IMR-90 (cell line): ENCODE results near the gene ST3GAL4. TPM values are rescaled to one million over a fixed set of nuclear protein-coding genes. Genes with fewer than 3 reads are reported as not detected.
A peak's percentile ranks its signal among the peaks of the same experiment; 100 is the strongest.

Source experiments
- ATAC-seq: fragments of 200-7000 bp; cut with Tn5 transposase; 2 replicates; pipeline ENCODE4 v1.9.1; 2020; ENCODE audit warnings: low read depth, mild to moderate bottlenecking, moderate library complexity
- BruUV-seq: library from RNA; stranded (reverse); fragments of 400-500 nt; replicated peaks from 2 replicates; lab custom pipeline; 2021; lab: Mats Ljungman, UMichigan
- CTCF ChIA-PET: fragments of 300-600 bp; formaldehyde crosslinking; extraction: SDS; loops from one replicate; lab custom pipeline; 2021; ENCODE audit warnings: antibody characterized with exemption; lab: Yijun Ruan, JAX
- POLR2A ChIA-PET: fragments of 300-600 bp; sonication (Branson Sonifier 250); formaldehyde crosslinking; loops from one replicate; lab custom pipeline; 2022; ENCODE audit warnings: antibody characterized with exemption; ENCODE audit not compliant: unreplicated experiment; lab: Charles Lee
- DNase-seq: peaks from one replicate; pipeline ENCODE4 v3.0.0; 2013
- H2AFZ ChIP-seq: replicated peaks from 2 replicates; pipeline ENCODE3; 2013; ENCODE audit warnings: low read length, mild to moderate bottlenecking; ENCODE audit not compliant: poor library complexity
- H2AK5ac ChIP-seq: 2 replicates; pipeline ENCODE4 v1.6.1; 2013; ENCODE audit warnings: low read depth, low read length, inconsistent platforms
- H2AK9ac ChIP-seq: replicated peaks from 2 replicates; pipeline ENCODE3; 2013; ENCODE audit warnings: mild to moderate bottlenecking, low read depth, low read length, moderate library complexity; ENCODE audit not compliant: poor library complexity
- H2BK120ac ChIP-seq: 2 replicates; pipeline ENCODE4 v1.6.1; 2013; ENCODE audit warnings: low read depth, low read length, inconsistent platforms
- H2BK15ac ChIP-seq: 3 replicates; pipeline ENCODE4 v1.6.1; 2013; ENCODE audit warnings: low read depth, low read length, inconsistent platforms
- H2BK20ac ChIP-seq: 2 replicates; pipeline ENCODE4 v1.6.1; 2013; ENCODE audit warnings: low read depth, mild to moderate bottlenecking, inconsistent platforms, low read length, moderate library complexity
- H2BK5ac ChIP-seq: 2 replicates; pipeline ENCODE4 v1.6.1; 2013; ENCODE audit warnings: mild to moderate bottlenecking, low read depth, low read length, inconsistent platforms; ENCODE audit not compliant: poor library complexity, severe bottlenecking
- H3K14ac ChIP-seq: replicated peaks from 2 replicates; pipeline ENCODE4 v1.6.1; 2013; ENCODE audit warnings: low read depth, low read length, inconsistent platforms
- H3K18ac ChIP-seq: 2 replicates; pipeline ENCODE4 v1.6.1; 2013; ENCODE audit warnings: low read depth, low read length, control low read depth
- H3K23ac ChIP-seq: 2 replicates; pipeline ENCODE4 v1.6.1; 2013; ENCODE audit warnings: low read depth, low read length, inconsistent platforms
- H3K27ac ChIP-seq: 2 replicates; pipeline ENCODE4 v1.5.1; 2013; ENCODE audit warnings: mild to moderate bottlenecking, control low read depth, low read length; ENCODE audit not compliant: insufficient read depth
- H3K27me3 ChIP-seq: 2 replicates; pipeline ENCODE4 v1.6.1; 2013; ENCODE audit warnings: low read length; ENCODE audit not compliant: control insufficient read depth, insufficient read depth
- H3K36me3 ChIP-seq: 2 replicates; pipeline ENCODE4 v1.6.1; 2013; ENCODE audit warnings: low read length, mixed read lengths; ENCODE audit not compliant: control insufficient read depth, insufficient read depth
- H3K4ac ChIP-seq: 2 replicates; pipeline ENCODE4 v1.6.1; 2013; ENCODE audit warnings: low read depth, low read length, inconsistent platforms
- H3K4me1 ChIP-seq: 2 replicates; pipeline ENCODE4 v1.6.1; 2013; ENCODE audit warnings: low read length, mixed read lengths; ENCODE audit not compliant: control insufficient read depth, insufficient read depth
- H3K4me2 ChIP-seq: 2 replicates; pipeline ENCODE4 v1.6.1; 2013; ENCODE audit warnings: low read depth, mild to moderate bottlenecking, control low read depth, low read length, moderate library complexity
- H3K4me3 ChIP-seq: 2 replicates; pipeline ENCODE4 v1.5.1; 2013; ENCODE audit warnings: low read depth, mild to moderate bottlenecking, control low read depth, low read length, moderate library complexity; ENCODE audit not compliant: insufficient read depth
- H3K56ac ChIP-seq: 2 replicates; pipeline ENCODE4 v1.6.1; 2013; ENCODE audit warnings: low read length, inconsistent platforms; ENCODE audit not compliant: insufficient read depth; ENCODE audit errors: extremely low read depth
- H3K79me1 ChIP-seq, 2 experiments: 2 replicates each; pipeline ENCODE4 v1.6.1; 2013; ENCODE audit warnings: low read length in 2 of 2, inconsistent platforms in 1 of 2, low read depth in 1 of 2
- H3K9ac ChIP-seq: 2 replicates; pipeline ENCODE4 v1.6.1; 2013; ENCODE audit warnings: low read depth, low read length, control low read depth
- H3K9me1 ChIP-seq: 2 replicates; pipeline ENCODE4 v1.6.1; 2013; ENCODE audit warnings: low read length, inconsistent platforms; ENCODE audit not compliant: insufficient read depth
- H3K9me3 ChIP-seq: 2 replicates; pipeline ENCODE4 v1.6.1; 2013; ENCODE audit warnings: low read length; ENCODE audit not compliant: control insufficient read depth, insufficient read depth
- H4K20me1 ChIP-seq: 2 replicates; pipeline ENCODE4 v1.6.1; 2013; ENCODE audit warnings: low read length, inconsistent platforms; ENCODE audit not compliant: insufficient read depth
- H4K5ac ChIP-seq: 2 replicates; pipeline ENCODE4 v1.6.1; 2013; ENCODE audit warnings: mild to moderate bottlenecking, low read depth, low read length, control low read depth
- H4K8ac ChIP-seq, 2 experiments: 2 replicates each; pipeline ENCODE4 v1.6.1; 2013; ENCODE audit warnings: low read depth in 2 of 2, low read length in 2 of 2, control low read depth in 1 of 2, inconsistent platforms in 1 of 2
- H4K91ac ChIP-seq: 2 replicates; pipeline ENCODE4 v1.6.1; 2013; ENCODE audit warnings: low read depth, low read length, inconsistent platforms; ENCODE audit not compliant: insufficient read depth
- FOS ChIP-seq: fragments of 150-350 bp; IDR thresholded peaks from 2 replicates; pipeline ENCODE4 v1.6.1; 2016; ENCODE audit warnings: low read depth, low read length
- WGBS, 2 experiments: methylation state at CpG; one replicate each; pipeline versions ENCODE4 v1.1.5 to v1.1.7; 2013; ENCODE audit warnings: missing lambda C conversion rate in 2 of 2; ENCODE audit not compliant: insufficient read length in 1 of 2; ENCODE audit errors: extremely low coverage in 2 of 2; 5-methylcytosine and 5-hydroxymethylcytosine counted together
- dilution Hi-C: fragments of 300-500 bp; cut with HindIII; formaldehyde crosslinking; loops from one replicate; pipeline ENCODE4 v1.14.3; 2018; ENCODE audit warnings: low sequenced_read_pairs; ENCODE audit not compliant: unreplicated experiment
- in situ Hi-C: fragments of 300-500 bp; cut with MboI; formaldehyde crosslinking; loops from 3 replicates; pipeline ENCODE4 v1.14.3; 2019; ENCODE audit warnings: low sequenced_read_pairs, inconsistent platforms, mixed read lengths
- intact Hi-C: fragments of 100-400 bp; cut with micrococcal nuclease; formaldehyde crosslinking; loops from 2 replicates; pipeline ENCODE4 v1.10.0; 2022
- polyA plus RNA-seq, 3 experiments: library from polyadenylated mRNA; depleted of rRNA; stranded (reverse); fragments of >200 nt; gene quantifications; 2 replicates each; pipeline ENCODE4 v1.2.3, GENCODE V29; 2012; ENCODE audit warnings: low replicate concordance in 1 of 3
- total RNA-seq: library from RNA; depleted of rRNA; stranded (reverse); fragments of >200 nt; gene quantifications from 2 replicates; pipeline ENCODE4 v1.2.3, GENCODE V29; 2012

The ST3GAL4 gene
- total and polyA plus RNA-seq, 2 of the 4 experiments (the other 2 are of a cell fraction), result 17.0 to 19.7 TPM

DNA sequence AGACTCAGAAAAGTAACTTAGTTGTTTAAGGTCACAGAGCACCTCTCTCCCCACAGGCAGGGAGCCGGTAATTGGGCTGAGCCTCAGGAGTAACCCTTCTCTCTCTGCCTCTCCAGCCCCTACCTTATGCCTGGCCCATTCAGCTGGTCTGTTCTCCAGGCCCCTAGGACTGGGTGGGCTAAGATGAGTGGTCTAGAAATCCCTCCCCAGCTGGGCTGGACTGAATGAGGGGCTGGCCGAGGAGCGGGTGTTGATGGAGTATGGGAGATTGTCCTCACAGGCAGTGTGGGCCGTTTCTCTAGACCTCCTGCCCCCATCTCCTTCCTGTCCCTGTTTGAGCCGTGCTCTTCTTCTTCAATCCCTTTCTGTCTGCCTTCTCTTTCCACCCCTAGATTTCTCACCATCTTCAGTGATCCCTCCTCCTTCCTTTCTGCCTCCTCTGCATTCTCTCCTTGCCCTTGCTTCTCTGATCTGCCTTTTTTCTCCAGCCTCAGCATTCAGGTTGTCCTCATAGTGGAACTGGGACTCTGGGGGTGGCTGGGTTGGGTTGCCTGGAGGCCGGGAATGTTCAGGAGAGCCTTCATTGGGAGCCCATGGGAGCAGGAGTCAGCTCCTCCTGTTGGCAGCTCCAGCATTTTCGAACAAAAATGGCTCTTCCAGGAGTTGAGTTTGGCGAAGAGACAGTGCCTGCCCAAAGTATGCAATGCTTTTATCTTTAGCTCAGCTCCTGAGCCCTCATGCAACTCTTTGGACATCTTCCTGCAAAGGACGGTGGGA lies 7.6 kb downstream of the ST3GAL4 start:
- DNase-seq (no peak), ATAC-seq (no peak)
- H2BK20ac ChIP-seq, result no peak overlapping the region
- H3K27ac ChIP-seq, result no peak overlapping the region
- H2AFZ ChIP-seq, result no peak overlapping the region
- no peak overlapping the region for H2AK5ac ChIP-seq
- no peak overlapping the region for H4K8ac ChIP-seq
- H3K79me1 ChIP-seq, result peaks cover 15 to 29% of the 10 kb centered on the region in 2 experiments; a peak in 3 of 4 replicates
- no peak overlapping the region; the same call in 1 of the 2 replicates for H3K23ac ChIP-seq
- H3K9me3 ChIP-seq, result no peaks in the 10 kb centered on the region
- no peak overlapping the region for H3K9ac ChIP-seq
- H2AK9ac ChIP-seq, result peak overlapping the region; percentile 52
- H2BK5ac ChIP-seq, result no peak overlapping the region
- no peak overlapping the region for H2BK120ac ChIP-seq
- WGBS, 2 experiments, result 94% methylated on average over 2 of the region's 9 CpGs; no CpG with 5 or more reads in 1 of the 2 experiments
- no peaks in the 10 kb centered on the region; the same call in 1 of the 2 replicates for H3K9me1 ChIP-seq
- dilution Hi-C loops (no loop called here), intact Hi-C loops (no loop called here), in situ Hi-C loops (no loop called here)
- no peak overlapping the region for H4K5ac ChIP-seq
- no peak overlapping the region for H3K18ac ChIP-seq
- H3K14ac ChIP-seq, result no peak overlapping the region
- no peak overlapping the region for H3K56ac ChIP-seq
- H3K36me3 ChIP-seq, result no peaks in the 10 kb centered on the region
- H3K4me1 ChIP-seq, result peaks cover 5% of the 10 kb centered on the region; the same call in 1 of the 2 replicates
- ChIA-PET POLR2A (no interaction called here), CTCF (no interaction called here)
- no peak overlapping the region for H2BK15ac ChIP-seq
- TF ChIP-seq FOS, result no peak
- H3K4me3 ChIP-seq, result no peak overlapping the region
- H4K91ac ChIP-seq, result no peak overlapping the region
- H4K20me1 ChIP-seq, result peaks cover 4% of the 10 kb centered on the region
- no peak overlapping the region for H3K4me2 ChIP-seq
- no peak overlapping the region for H3K4ac ChIP-seq
- no TSS peak for BruUV-seq
- no peaks in the 10 kb centered on the region for H3K27me3 ChIP-seq
